ENCODE measurements around the gene ARFRP1. TPM values are rescaled to one million over a fixed set of nuclear protein-coding genes. Genes with fewer than 3 reads are reported as not detected.

Gene ARFRP1
- total RNA-seq, 4 donors from 2014 or later: 46.2 to 75.4 (median 56.2) TPM

- Histone ChIP-seq H3K27ac (peak overlapping the region; percentile 77 to 93 (median 87)), H3K9me3 (no peaks in the 10 kb centered on the region), H3K4me3 (peak overlapping the region; percentile 30 to 52 (median 43)), H3K36me3 (no peaks in the 10 kb centered on the region), H3K4me1 (peaks cover 39 to 56% (median 48%) of the 10 kb centered on the region in 4 donors), H3K27me3 (no peaks in the 10 kb centered on the region)
- WGBS, 2 donors (ENCODE audit: low coverage in 1 of 2): 30% methylated on average over 25 of the region's 26 CpGs; no CpG with 5 or more reads in 1 of the 2 donors
- no peak for TF ChIP-seq POLR2AphosphoS5 (IDR thresholded peaks at IDR 0.05)
- TF ChIP-seq CTCF (IDR thresholded peaks at IDR 0.05): no peak
- TF ChIP-seq EP300 (IDR thresholded peaks at IDR 0.05; ENCODE audit: low read depth): no peak
- TF ChIP-seq POLR2A (IDR thresholded peaks at IDR 0.05): peak; percentile 7
- intact Hi-C loops (cut with DNase I; ENCODE audit: low total_unique reads) (no loop called here), in situ Hi-C loops (cut with MboI; ENCODE audit: low pct_ligation_motif_present in 1 of 4, low pct_unique_long_range_greater_than_20kb in 1 of 4, low sequenced_read_pairs in 3 of 4) (no loop called here)
- DNase-seq: peak; percentile 80
Measured at GRCh38 chr20:63738687-63739129, 30.9 kb upstream of the ARFRP1 start.

GRCh38 chr20:63737945-63738686 lies 30.3 kb upstream of the ARFRP1 start:
- DNase-seq: peak; percentile 52
- H3K4me1 ChIP-seq: peaks cover 39 to 56% (median 48%) of the 10 kb centered on the region in 4 donors
- TF ChIP-seq CTCF (IDR thresholded peaks at IDR 0.05) (no peak), EP300 (IDR thresholded peaks at IDR 0.05; ENCODE audit: low read depth) (no peak), POLR2A (IDR thresholded peaks at IDR 0.05) (no peak), POLR2AphosphoS5 (IDR thresholded peaks at IDR 0.05) (no peak)
- H3K36me3 ChIP-seq: no peaks in the 10 kb centered on the region
- peak overlapping the region; percentile 9 to 52 (median 26) for H3K4me3 ChIP-seq
- H3K27me3 ChIP-seq: no peaks in the 10 kb centered on the region
- WGBS, 2 donors (ENCODE audit: low coverage in 1 of 2): 15% methylated on average over 28 of the region's 43 CpGs; no CpG with 5 or more reads in 1 of the 2 donors
- intact Hi-C loops (cut with DNase I; ENCODE audit: low total_unique reads) (no loop called here), in situ Hi-C loops (cut with MboI; ENCODE audit: low pct_ligation_motif_present in 1 of 4, low pct_unique_long_range_greater_than_20kb in 1 of 4, low sequenced_read_pairs in 3 of 4) (no loop called here)
- peak overlapping the region; percentile 77 to 93 (median 87) for H3K27ac ChIP-seq
- H3K9me3 ChIP-seq: no peaks in the 10 kb centered on the region

GRCh38 chr20:63737695-63737944 lies 29.8 kb upstream of the ARFRP1 start:
- in situ Hi-C loops (cut with MboI; ENCODE audit: low pct_ligation_motif_present in 1 of 4, low pct_unique_long_range_greater_than_20kb in 1 of 4, low sequenced_read_pairs in 3 of 4) (no loop called here), intact Hi-C loops (cut with DNase I; ENCODE audit: low total_unique reads) (no loop called here)
- no peak for DNase-seq
- Histone ChIP-seq H3K4me1 (peaks cover 39 to 56% (median 48%) of the 10 kb centered on the region in 4 donors), H3K4me3 (peak overlapping the region; percentile 9 to 52 (median 26)), H3K9me3 (no peaks in the 10 kb centered on the region), H3K27ac (peak overlapping the region; percentile 59 to 93 (median 82)), H3K36me3 (no peaks in the 10 kb centered on the region), H3K27me3 (no peaks in the 10 kb centered on the region)
- WGBS, 2 donors (ENCODE audit: low coverage in 1 of 2): 2% methylated on average over 7 of the region's 26 CpGs; no CpG with 5 or more reads in 1 of the 2 donors
- TF ChIP-seq CTCF (IDR thresholded peaks at IDR 0.05): no peak
- no peak for TF ChIP-seq POLR2A (IDR thresholded peaks at IDR 0.05)
- no peak for TF ChIP-seq POLR2AphosphoS5 (IDR thresholded peaks at IDR 0.05)
- TF ChIP-seq EP300 (IDR thresholded peaks at IDR 0.05; ENCODE audit: low read depth): no peak

- peak; percentile 54 for DNase-seq
- in situ Hi-C loops (cut with MboI; ENCODE audit: low pct_ligation_motif_present in 1 of 4, low pct_unique_long_range_greater_than_20kb in 1 of 4, low sequenced_read_pairs in 3 of 4): no loop called here
- H3K36me3 ChIP-seq: no peaks in the 10 kb centered on the region
- H3K4me1 ChIP-seq: peaks cover 39 to 56% (median 48%) of the 10 kb centered on the region in 4 donors
- 28 to 80% methylated on average over 1 to 19 of the region's 30 CpGs for WGBS, 2 donors (ENCODE audit: low coverage in 1 of 2)
- H3K4me3 ChIP-seq: peak overlapping the region; percentile 9 to 52 (median 26)
- intact Hi-C loops (cut with DNase I; ENCODE audit: low total_unique reads): no loop called here
- H3K27ac ChIP-seq: peak overlapping the region; percentile 59 to 93 (median 82)
- no peak for TF ChIP-seq POLR2AphosphoS5 (IDR thresholded peaks at IDR 0.05)
- TF ChIP-seq EP300 (IDR thresholded peaks at IDR 0.05; ENCODE audit: low read depth): no peak
- TF ChIP-seq CTCF (IDR thresholded peaks at IDR 0.05): no peak
- no peak for TF ChIP-seq POLR2A (IDR thresholded peaks at IDR 0.05)
- no peaks in the 10 kb centered on the region for H3K27me3 ChIP-seq
- H3K9me3 ChIP-seq: no peaks in the 10 kb centered on the region
Measured at GRCh38 chr20:63736893-63737694, 29.3 kb upstream of the ARFRP1 start.

Data from transverse colon (tissue), 4 donors.